NCI-H1105 (cell line): ENCODE results near the gene LY6G5B.

Source experiments
- DNase-seq: peaks from one replicate; lab custom pipeline; 2025; lab: John Stamatoyannopoulos, UW

LY6G5B gene

GRCh38 chr6:31669676-31670075, at the start of gene LY6G5B:
TSS of gene LY6G5B (plus strand) at chr6:31669976. CDS start at chr6:31670951, 975 bp downstream.
- no peak for DNase-seq

GRCh38 chr6:31620586-31621319, 49.0 kb upstream of the LY6G5B start, which contains the start of gene PRRC2A:
TSS of gene PRRC2A (plus strand) at chr6:31620715. CDS start at chr6:31622790, 2,075 bp downstream.
- DNase-seq: peak; percentile 75

- DNase-seq: no peak
Measured at GRCh38 chr6:31621320-31621939, 48.3 kb upstream of the LY6G5B start.

- DNase-seq: no peak
Measured at GRCh38 chr6:31621991-31622390, 47.8 kb upstream of the LY6G5B start.

GRCh38 chr6:31622684-31623091, 47.1 kb upstream of the LY6G5B start:
- no peak for DNase-seq

- DNase-seq: no peak
Measured at GRCh38 chr6:31624070-31624469, 45.7 kb upstream of the LY6G5B start.

GRCh38 chr6:31626952-31627351, 42.8 kb upstream of the LY6G5B start:
- no peak for DNase-seq

GRCh38 chr6:31627690-31628287, 42.0 kb upstream of the LY6G5B start:
- no peak for DNase-seq

GRCh38 chr6:31629014-31629413, 40.8 kb upstream of the LY6G5B start:
- DNase-seq: no peak

GRCh38 chr6:31630177-31630934, 39.4 kb upstream of the LY6G5B start:
- DNase-seq: no peak

GRCh38 chr6:31631209-31631608, 38.6 kb upstream of the LY6G5B start:
- no peak for DNase-seq

GRCh38 chr6:31631681-31632278, 38.0 kb upstream of the LY6G5B start:
- no peak for DNase-seq

- no peak for DNase-seq
Measured at GRCh38 chr6:31632279-31632946, 37.4 kb upstream of the LY6G5B start.

- no peak for DNase-seq
Measured at GRCh38 chr6:31633447-31633846, 36.3 kb upstream of the LY6G5B start.

- no peak for DNase-seq
Measured at GRCh38 chr6:31634131-31634530, 35.6 kb upstream of the LY6G5B start.

- no peak for DNase-seq
Measured at GRCh38 chr6:31634969-31635575, 34.7 kb upstream of the LY6G5B start.

- DNase-seq: no peak
Measured at GRCh38 chr6:31636698-31637596, 32.8 kb upstream of the LY6G5B start.

- no peak for DNase-seq
Measured at GRCh38 chr6:31639043-31639442, 30.7 kb upstream of the LY6G5B start.

- DNase-seq: no peak
Measured at GRCh38 chr6:31639449-31639861, 30.3 kb upstream of the LY6G5B start.

GRCh38 chr6:31640612-31641011, 29.2 kb upstream of the LY6G5B start:
- no peak for DNase-seq
